Panc1 (cell line): ENCODE results near the gene KIF1C. TPM values are rescaled to one million over a fixed set of nuclear protein-coding genes. Genes with fewer than 3 reads are reported as not detected.

Source experiments
- ATAC-seq: fragments of 200-7000 bp; cut with Tn5 transposase; 2 replicates; pipeline ENCODE4 v1.9.1; 2020; ENCODE audit warnings: mild to moderate bottlenecking, moderate library complexity
- BruUV-seq: library from RNA; stranded (reverse); fragments of 400-500 nt; replicated peaks from 2 replicates; lab custom pipeline; 2021; lab: Mats Ljungman, UMichigan
- CTCF ChIA-PET: fragments of 300-600 bp; sonication (Branson Sonifier 250); formaldehyde crosslinking; loops from one replicate; lab custom pipeline; 2022; ENCODE audit warnings: antibody characterized with exemption; lab: Charles Lee
- POLR2A ChIA-PET: fragments of 300-600 bp; sonication (Branson Sonifier 250); formaldehyde crosslinking; loops from one replicate; lab custom pipeline; 2022; ENCODE audit warnings: antibody characterized with exemption; lab: Charles Lee
- DNase-seq: peaks from one replicate; pipeline ENCODE4 v3.0.0-alpha.2; 2010; ENCODE audit warnings: low read depth, low spot score
- H3K27ac ChIP-seq: 2 replicates; pipeline ENCODE4 v1.5.1; 2011; ENCODE audit warnings: mild to moderate bottlenecking, low read length, inconsistent platforms
- H3K27me3 ChIP-seq: fragments of 200-500 bp; sonication (Bioruptor generic); 2 replicates; pipeline ENCODE4 v1.6.0; 2014; ENCODE audit warnings: low read length, inconsistent platforms; ENCODE audit not compliant: control insufficient read depth, insufficient read depth
- H3K36me3 ChIP-seq: fragments of 200-500 bp; sonication (Bioruptor generic); 2 replicates; pipeline ENCODE4 v1.5.1; 2014; ENCODE audit warnings: inconsistent platforms, mild to moderate bottlenecking, low read length, moderate library complexity; ENCODE audit not compliant: control insufficient read depth, insufficient read depth
- H3K4me1 ChIP-seq: 2 replicates; pipeline ENCODE4 v1.5.1; 2011; ENCODE audit warnings: inconsistent platforms, mild to moderate bottlenecking, low read length, moderate library complexity; ENCODE audit not compliant: control insufficient read depth, insufficient read depth
- H3K4me3 ChIP-seq, 2 experiments: 2 replicates each; pipeline ENCODE4 v1.5.1; 2011 to 2012; ENCODE audit warnings: low read depth in 2 of 2, low read length in 2 of 2, mild to moderate bottlenecking in 2 of 2, inconsistent platforms in 1 of 2, moderate library complexity in 1 of 2
- H3K9me3 ChIP-seq: fragments of 200-500 bp; sonication (Bioruptor generic); 2 replicates; pipeline ENCODE4 v1.5.1; 2014; ENCODE audit warnings: low read depth, mild to moderate bottlenecking, inconsistent platforms, low read length, moderate library complexity; ENCODE audit not compliant: control insufficient read depth, insufficient read depth
- POLR2AphosphoS5 ChIP-seq: IDR thresholded peaks from 2 replicates; pipeline ENCODE4 v1.6.1; 2012; ENCODE audit warnings: mild to moderate bottlenecking, low read depth, low read length, moderate library complexity
- SIN3A ChIP-seq: IDR thresholded peaks from 2 replicates; pipeline ENCODE4 v1.6.1; 2012; ENCODE audit warnings: low read depth, mild to moderate bottlenecking, low read length, moderate library complexity, borderline replicate concordance; ENCODE audit not compliant: insufficient read depth
- TCF7L2 ChIP-seq: IDR thresholded peaks from 2 replicates; pipeline ENCODE4 v1.6.1; 2011; ENCODE audit warnings: mild to moderate bottlenecking, low read depth, low read length, inconsistent platforms
- in situ Hi-C: cut with HindIII; loops from 2 replicates; pipeline ENCODE4 v1.10.0; 2016; ENCODE audit warnings: low sequenced_read_pairs, low pct_unique_long_range_greater_than_20kb
- intact Hi-C: fragments of 100-400 bp; cut with micrococcal nuclease; formaldehyde crosslinking; loops from one replicate; pipeline ENCODE4 v1.10.0; 2022; ENCODE audit not compliant: unreplicated experiment
- total RNA-seq: library from RNA; stranded (reverse); gene quantifications from one replicate; pipeline ENCODE4 v1.2.1, GENCODE V29; 2021; ENCODE audit not compliant: unreplicated experiment
- TF ChIP-seq, protein P1 (sequence below), 2 experiments: IDR thresholded peaks; 2 replicates each; pipeline ENCODE4 v1.6.1; 2011 to 2012; ENCODE audit warnings: low read depth in 2 of 2, control low read depth in 1 of 2, low read length in 1 of 2, mild to moderate bottlenecking in 1 of 2, moderate library complexity in 1 of 2; ENCODE audit not compliant: insufficient read depth in 1 of 2
- TF ChIP-seq, protein P2 (sequence below): fragments of 450-650 bp; IDR thresholded peaks from 2 replicates; pipeline ENCODE4 v1.5.1; 2017; ENCODE audit warnings: mild to moderate bottlenecking

Gene KIF1C
- total RNA-seq, 1 experiment from 2014 or later = 117 TPM

DNA sequence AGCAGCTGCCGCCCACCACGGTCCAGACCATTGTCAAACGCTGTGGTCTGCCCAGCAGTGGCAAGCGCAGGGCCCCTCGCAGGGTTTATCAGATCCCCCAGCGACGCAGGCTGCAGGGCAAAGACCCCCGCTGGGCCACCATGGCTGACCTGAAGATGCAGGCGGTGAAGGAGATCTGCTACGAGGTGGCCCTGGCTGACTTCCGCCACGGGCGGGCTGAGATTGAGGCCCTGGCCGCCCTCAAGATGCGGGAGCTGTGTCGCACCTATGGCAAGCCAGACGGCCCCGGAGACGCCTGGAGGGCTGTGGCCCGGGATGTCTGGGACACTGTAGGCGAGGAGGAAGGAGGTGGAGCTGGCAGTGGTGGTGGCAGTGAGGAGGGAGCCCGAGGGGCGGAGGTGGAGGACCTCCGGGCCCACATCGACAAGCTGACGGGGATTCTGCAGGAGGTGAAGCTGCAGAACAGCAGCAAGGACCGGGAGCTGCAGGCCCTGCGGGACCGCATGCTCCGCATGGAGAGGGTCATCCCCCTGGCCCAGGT, 24.5 kb downstream of the KIF1C start:
- in situ Hi-C loops = no loop called here

DNA sequence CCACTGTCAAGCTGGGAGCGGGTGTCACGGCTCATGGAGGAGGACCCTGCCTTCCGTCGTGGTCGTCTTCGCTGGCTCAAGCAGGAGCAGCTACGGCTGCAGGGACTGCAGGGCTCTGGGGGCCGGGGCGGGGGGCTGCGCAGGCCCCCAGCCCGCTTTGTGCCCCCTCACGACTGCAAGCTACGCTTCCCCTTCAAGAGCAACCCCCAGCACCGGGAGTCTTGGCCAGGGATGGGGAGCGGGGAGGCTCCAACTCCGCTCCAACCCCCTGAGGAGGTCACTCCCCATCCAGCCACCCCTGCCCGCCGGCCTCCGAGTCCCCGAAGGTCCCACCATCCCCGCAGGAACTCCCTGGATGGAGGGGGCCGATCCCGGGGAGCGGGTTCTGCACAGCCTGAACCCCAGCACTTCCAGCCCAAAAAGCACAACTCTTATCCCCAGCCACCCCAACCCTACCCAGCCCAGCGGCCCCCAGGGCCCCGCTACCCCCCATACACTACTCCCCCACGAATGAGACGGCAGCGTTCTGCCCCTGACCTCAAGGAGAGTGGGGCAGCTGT, 25.9 kb downstream of the KIF1C start:
- ChIA-PET POLR2A (no interaction called here), CTCF (no interaction called here)
- BruUV-seq = no TSS peak
- in situ Hi-C loops (no loop called here), intact Hi-C loops (no loop called here)
- H3K4me3 ChIP-seq = no peak overlapping the region
- H3K27me3 ChIP-seq = no peaks in the 10 kb centered on the region
- DNase-seq = no peak
- no peak overlapping the region for H3K27ac ChIP-seq
- ATAC-seq = no peak
- no peaks in the 10 kb centered on the region for H3K9me3 ChIP-seq
- TF ChIP-seq, protein P1, sequence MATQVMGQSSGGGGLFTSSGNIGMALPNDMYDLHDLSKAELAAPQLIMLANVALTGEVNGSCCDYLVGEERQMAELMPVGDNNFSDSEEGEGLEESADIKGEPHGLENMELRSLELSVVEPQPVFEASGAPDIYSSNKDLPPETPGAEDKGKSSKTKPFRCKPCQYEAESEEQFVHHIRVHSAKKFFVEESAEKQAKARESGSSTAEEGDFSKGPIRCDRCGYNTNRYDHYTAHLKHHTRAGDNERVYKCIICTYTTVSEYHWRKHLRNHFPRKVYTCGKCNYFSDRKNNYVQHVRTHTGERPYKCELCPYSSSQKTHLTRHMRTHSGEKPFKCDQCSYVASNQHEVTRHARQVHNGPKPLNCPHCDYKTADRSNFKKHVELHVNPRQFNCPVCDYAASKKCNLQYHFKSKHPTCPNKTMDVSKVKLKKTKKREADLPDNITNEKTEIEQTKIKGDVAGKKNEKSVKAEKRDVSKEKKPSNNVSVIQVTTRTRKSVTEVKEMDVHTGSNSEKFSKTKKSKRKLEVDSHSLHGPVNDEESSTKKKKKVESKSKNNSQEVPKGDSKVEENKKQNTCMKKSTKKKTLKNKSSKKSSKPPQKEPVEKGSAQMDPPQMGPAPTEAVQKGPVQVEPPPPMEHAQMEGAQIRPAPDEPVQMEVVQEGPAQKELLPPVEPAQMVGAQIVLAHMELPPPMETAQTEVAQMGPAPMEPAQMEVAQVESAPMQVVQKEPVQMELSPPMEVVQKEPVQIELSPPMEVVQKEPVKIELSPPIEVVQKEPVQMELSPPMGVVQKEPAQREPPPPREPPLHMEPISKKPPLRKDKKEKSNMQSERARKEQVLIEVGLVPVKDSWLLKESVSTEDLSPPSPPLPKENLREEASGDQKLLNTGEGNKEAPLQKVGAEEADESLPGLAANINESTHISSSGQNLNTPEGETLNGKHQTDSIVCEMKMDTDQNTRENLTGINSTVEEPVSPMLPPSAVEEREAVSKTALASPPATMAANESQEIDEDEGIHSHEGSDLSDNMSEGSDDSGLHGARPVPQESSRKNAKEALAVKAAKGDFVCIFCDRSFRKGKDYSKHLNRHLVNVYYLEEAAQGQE (IDR thresholded peaks at IDR 0.05; ENCODE audit: insufficient read depth in 1 of 2, low read depth in 2 of 2, low read length in 1 of 2) = no peak
- TF ChIP-seq, protein P2, sequence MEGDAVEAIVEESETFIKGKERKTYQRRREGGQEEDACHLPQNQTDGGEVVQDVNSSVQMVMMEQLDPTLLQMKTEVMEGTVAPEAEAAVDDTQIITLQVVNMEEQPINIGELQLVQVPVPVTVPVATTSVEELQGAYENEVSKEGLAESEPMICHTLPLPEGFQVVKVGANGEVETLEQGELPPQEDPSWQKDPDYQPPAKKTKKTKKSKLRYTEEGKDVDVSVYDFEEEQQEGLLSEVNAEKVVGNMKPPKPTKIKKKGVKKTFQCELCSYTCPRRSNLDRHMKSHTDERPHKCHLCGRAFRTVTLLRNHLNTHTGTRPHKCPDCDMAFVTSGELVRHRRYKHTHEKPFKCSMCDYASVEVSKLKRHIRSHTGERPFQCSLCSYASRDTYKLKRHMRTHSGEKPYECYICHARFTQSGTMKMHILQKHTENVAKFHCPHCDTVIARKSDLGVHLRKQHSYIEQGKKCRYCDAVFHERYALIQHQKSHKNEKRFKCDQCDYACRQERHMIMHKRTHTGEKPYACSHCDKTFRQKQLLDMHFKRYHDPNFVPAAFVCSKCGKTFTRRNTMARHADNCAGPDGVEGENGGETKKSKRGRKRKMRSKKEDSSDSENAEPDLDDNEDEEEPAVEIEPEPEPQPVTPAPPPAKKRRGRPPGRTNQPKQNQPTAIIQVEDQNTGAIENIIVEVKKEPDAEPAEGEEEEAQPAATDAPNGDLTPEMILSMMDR = no peak
- no peak for TF ChIP-seq SIN3A
- TF ChIP-seq POLR2AphosphoS5 = no peak
- TF ChIP-seq TCF7L2 = no peak
- no peaks in the 10 kb centered on the region for H3K36me3 ChIP-seq
- no peaks in the 10 kb centered on the region for H3K4me1 ChIP-seq

More for the DNA sequence above, 24.5 kb downstream of the KIF1C start:
- ChIA-PET POLR2A (no interaction called here), CTCF (no interaction called here)
- Histone ChIP-seq H3K9me3 (no peaks in the 10 kb centered on the region), H3K36me3 (no peaks in the 10 kb centered on the region), H3K27ac (no peak overlapping the region), H3K27me3 (no peaks in the 10 kb centered on the region), H3K4me1 (no peaks in the 10 kb centered on the region), H3K4me3 (no peak overlapping the region)
- BruUV-seq = no TSS peak
- intact Hi-C loops = no loop called here
- TF ChIP-seq, protein P2 = no peak
- TF ChIP-seq SIN3A = no peak
- no peak for TF ChIP-seq TCF7L2
- no peak for TF ChIP-seq POLR2AphosphoS5
- TF ChIP-seq, protein P1 (IDR thresholded peaks at IDR 0.05; ENCODE audit: insufficient read depth in 1 of 2, low read depth in 2 of 2, low read length in 1 of 2) = no peak
- ATAC-seq (no peak), DNase-seq (no peak)
